Stimulated activated CD4-positive, alpha-beta T cell treated with anti-CD3 and anti-CD28 coated beads, Interleukin-15, amount 100 ng/mL, for 48 hours (primary cell): ENCODE measurements around the gene MORC1.
"Not testable (repeated sequence)": the region's sequence is repeated elsewhere in the genome, so short reads cannot be mapped to it uniquely, and the experiment has no call there.

Experiments used
- DNase-seq, 2 donors: peaks; one replicate each; pipeline ENCODE4 v3.0.0-alpha.2; 2020; ENCODE audit warnings: low read depth in 2 of 2

Gene MORC1

GRCh38 chr3:109117939-109118338 is at the start of gene MORC1:
MORC1 (minus strand) TSS chr3:109118134; CDS start chr3:109118059, 75 bp downstream.
- DNase-seq, result peak in 1 of 2 donors; percentile 0

GRCh38 chr3:109165905-109166304 is 48.0 kb upstream of the MORC1 start:
- no peak for DNase-seq

- no peak for DNase-seq
Observed at GRCh38 chr3:109161487-109162123, 43.7 kb upstream of the MORC1 start.

GRCh38 chr3:109155828-109156227 is 37.9 kb upstream of the MORC1 start:
- no peak for DNase-seq

GRCh38 chr3:109154979-109155378 is 37.0 kb upstream of the MORC1 start:
- no peak for DNase-seq

- no peak for DNase-seq
Observed at GRCh38 chr3:109152320-109152719, 34.4 kb upstream of the MORC1 start.

GRCh38 chr3:109149078-109149477 is 31.1 kb upstream of the MORC1 start:
- DNase-seq, result no peak

- no peak for DNase-seq
Observed at GRCh38 chr3:109143646-109144045, 25.7 kb upstream of the MORC1 start.

GRCh38 chr3:109140318-109140717 is 22.4 kb upstream of the MORC1 start:
- no peak for DNase-seq

GRCh38 chr3:109137761-109138160 is 19.8 kb upstream of the MORC1 start:
- DNase-seq, result no peak

- no peak for DNase-seq
Observed at GRCh38 chr3:109136523-109136922, 18.6 kb upstream of the MORC1 start, which contains the start of gene C3orf85. C3orf85 (plus strand) TSS chr3:109136719; CDS start chr3:109136848, 129 bp downstream.

GRCh38 chr3:109133474-109133816 is 15.5 kb upstream of the MORC1 start:
- DNase-seq, result not testable (repeated sequence)

- DNase-seq, result no peak
Observed at GRCh38 chr3:109132801-109133473, 15.0 kb upstream of the MORC1 start.

GRCh38 chr3:109131276-109131675 is 13.3 kb upstream of the MORC1 start:
- DNase-seq, result no peak

- no peak for DNase-seq
Observed at GRCh38 chr3:109127553-109127952, 9.6 kb upstream of the MORC1 start.

GRCh38 chr3:109125902-109126301 is 8.0 kb upstream of the MORC1 start:
- DNase-seq, result no peak

GRCh38 chr3:109122690-109123089 is 4.8 kb upstream of the MORC1 start:
- no peak for DNase-seq

GRCh38 chr3:109118584-109118983 is 650 bp upstream of the MORC1 start:
- DNase-seq, result no peak

- no peak for DNase-seq
Observed at GRCh38 chr3:109116031-109116430, 1.9 kb downstream of the MORC1 start.

GRCh38 chr3:109115451-109115850 is 2.5 kb downstream of the MORC1 start:
- DNase-seq, result no peak

GRCh38 chr3:109114746-109115145 is 3.2 kb downstream of the MORC1 start:
- no peak for DNase-seq

GRCh38 chr3:109112946-109113760 is 4.8 kb downstream of the MORC1 start:
- DNase-seq, result no peak

GRCh38 chr3:109109574-109109973 is 8.4 kb downstream of the MORC1 start:
- no peak for DNase-seq
